Duodenal mucosa (tissue), 2 donors: Measurements from ENCODE around the gene ZNF687.

Experiments used
- H3K27ac ChIP-seq: one replicate; pipeline ENCODE4 v1.7.0; 2013; ENCODE audit warnings: low read depth, low read length
- H3K27me3 ChIP-seq, 2 donors: one replicate each; pipeline ENCODE4 v1.7.0; 2013; ENCODE audit warnings: low read length in 2 of 2, control low read depth in 1 of 2; ENCODE audit not compliant: insufficient read depth in 2 of 2, control insufficient read depth in 1 of 2
- H3K36me3 ChIP-seq, 2 donors: one replicate each; pipeline ENCODE4 v1.7.0; 2013; ENCODE audit warnings: low read length in 2 of 2, control low read depth in 1 of 2; ENCODE audit not compliant: insufficient read depth in 2 of 2, control insufficient read depth in 1 of 2
- H3K4me1 ChIP-seq, 2 donors: one replicate each; pipeline ENCODE4 v1.7.0; 2013; ENCODE audit warnings: low read length in 2 of 2, control low read depth in 1 of 2; ENCODE audit not compliant: insufficient read depth in 2 of 2, control insufficient read depth in 1 of 2
- H3K4me3 ChIP-seq, 2 donors: one replicate each; pipeline ENCODE4 v1.7.0; 2013; ENCODE audit warnings: low read length in 2 of 2, low read depth in 1 of 2
- H3K9ac ChIP-seq, 2 donors: one replicate each; pipeline ENCODE4 v1.7.0; 2013; ENCODE audit warnings: low read length in 2 of 2, low read depth in 1 of 2
- H3K9me3 ChIP-seq, 2 donors: one replicate each; pipeline ENCODE4 v1.7.0; 2013; ENCODE audit warnings: low read length in 2 of 2, control low read depth in 1 of 2; ENCODE audit not compliant: control insufficient read depth in 1 of 2

ZNF687 gene, protein sequence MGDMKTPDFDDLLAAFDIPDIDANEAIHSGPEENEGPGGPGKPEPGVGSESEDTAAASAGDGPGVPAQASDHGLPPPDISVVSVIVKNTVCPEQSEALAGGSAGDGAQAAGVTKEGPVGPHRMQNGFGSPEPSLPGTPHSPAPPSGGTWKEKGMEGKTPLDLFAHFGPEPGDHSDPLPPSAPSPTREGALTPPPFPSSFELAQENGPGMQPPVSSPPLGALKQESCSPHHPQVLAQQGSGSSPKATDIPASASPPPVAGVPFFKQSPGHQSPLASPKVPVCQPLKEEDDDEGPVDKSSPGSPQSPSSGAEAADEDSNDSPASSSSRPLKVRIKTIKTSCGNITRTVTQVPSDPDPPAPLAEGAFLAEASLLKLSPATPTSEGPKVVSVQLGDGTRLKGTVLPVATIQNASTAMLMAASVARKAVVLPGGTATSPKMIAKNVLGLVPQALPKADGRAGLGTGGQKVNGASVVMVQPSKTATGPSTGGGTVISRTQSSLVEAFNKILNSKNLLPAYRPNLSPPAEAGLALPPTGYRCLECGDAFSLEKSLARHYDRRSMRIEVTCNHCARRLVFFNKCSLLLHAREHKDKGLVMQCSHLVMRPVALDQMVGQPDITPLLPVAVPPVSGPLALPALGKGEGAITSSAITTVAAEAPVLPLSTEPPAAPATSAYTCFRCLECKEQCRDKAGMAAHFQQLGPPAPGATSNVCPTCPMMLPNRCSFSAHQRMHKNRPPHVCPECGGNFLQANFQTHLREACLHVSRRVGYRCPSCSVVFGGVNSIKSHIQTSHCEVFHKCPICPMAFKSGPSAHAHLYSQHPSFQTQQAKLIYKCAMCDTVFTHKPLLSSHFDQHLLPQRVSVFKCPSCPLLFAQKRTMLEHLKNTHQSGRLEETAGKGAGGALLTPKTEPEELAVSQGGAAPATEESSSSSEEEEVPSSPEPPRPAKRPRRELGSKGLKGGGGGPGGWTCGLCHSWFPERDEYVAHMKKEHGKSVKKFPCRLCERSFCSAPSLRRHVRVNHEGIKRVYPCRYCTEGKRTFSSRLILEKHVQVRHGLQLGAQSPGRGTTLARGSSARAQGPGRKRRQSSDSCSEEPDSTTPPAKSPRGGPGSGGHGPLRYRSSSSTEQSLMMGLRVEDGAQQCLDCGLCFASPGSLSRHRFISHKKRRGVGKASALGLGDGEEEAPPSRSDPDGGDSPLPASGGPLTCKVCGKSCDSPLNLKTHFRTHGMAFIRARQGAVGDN

DNA sequence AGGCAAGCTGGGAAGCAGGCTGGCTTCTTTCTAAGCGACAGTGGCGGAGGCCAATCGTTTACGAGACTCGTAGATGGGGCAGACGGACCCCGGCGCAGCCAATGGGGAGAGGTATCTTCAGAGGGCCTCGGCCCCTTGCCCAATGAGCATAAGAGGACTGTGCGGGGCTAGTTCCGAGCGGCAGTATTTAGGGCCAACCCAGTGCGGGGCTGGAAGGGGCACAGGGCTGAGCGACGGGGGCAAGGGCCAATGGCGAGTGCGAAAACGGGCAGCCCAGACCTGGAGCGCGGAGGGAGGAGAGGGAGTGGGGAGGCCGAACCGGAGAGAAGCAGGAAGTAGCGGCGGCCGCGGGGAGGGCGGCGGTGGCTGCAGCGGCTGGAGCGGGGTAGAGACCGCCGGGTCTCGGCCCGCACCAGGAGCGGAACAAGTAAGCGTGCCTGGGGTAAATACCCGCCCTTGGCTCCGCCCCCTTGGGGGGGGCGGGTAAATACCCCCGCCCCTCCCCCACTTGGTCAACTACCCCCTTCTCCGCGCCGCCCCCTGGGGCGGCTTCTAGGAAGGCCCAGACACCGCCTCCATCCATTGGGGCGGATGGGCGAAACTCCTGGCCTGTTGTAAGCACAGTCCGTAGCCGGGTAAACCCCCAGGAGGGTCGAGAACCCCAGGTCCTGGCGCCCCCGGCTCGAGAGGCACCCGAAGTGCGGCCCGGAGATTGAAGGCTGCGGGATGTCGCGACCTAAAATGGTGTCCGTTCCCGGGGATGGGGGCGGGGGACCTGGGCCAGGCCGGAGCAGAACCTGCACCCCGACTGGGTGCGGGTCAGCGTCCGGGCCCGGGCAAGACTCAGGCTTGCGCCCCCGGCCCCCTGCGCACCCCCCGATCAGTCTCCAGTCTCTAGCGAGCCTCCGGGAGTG is at the start of gene ZNF687:
Gene ZNF687 (plus strand): TSS at position 331 of the 914 bp plus-strand sequence. CDS start 3,993 bp downstream, outside the sequence.
- Histone ChIP-seq H3K4me1 (peaks cover 12 to 19% of the 10 kb centered on the region in 2 donors), H3K4me3 (peak within 1 kb of the TSS; percentile 84 to 91), H3K36me3 (peaks cover 12 to 23% of the 10 kb centered on the region in 2 donors), H3K27ac (peak within 1 kb of the TSS; percentile 98), H3K9me3 (no peaks in the 10 kb centered on the region), H3K27me3 (no peaks in the 10 kb centered on the region), H3K9ac (peak within 1 kb of the TSS; percentile 92 to 96)

DNA sequence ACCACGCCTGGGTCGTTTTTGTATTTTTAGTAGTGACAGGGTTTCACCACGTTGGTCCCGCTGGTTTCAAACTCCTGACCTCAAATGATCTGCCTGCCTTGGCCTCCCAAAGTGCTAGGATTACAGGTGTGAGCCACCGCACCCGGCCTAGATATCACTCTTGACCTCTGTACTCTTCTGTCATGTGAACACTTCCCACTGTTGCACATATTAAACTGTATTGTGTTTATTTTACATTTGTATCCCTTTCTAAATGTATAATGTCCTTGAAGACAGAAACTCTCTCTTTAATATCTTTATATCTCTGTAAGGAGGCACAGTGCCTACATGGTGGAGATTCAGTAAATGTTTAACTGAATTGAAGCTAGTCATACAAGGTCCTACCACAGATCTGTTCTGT is 46.9 kb upstream of the ZNF687 start:
- Histone ChIP-seq H3K36me3 (peaks cover 61 to 89% of the 10 kb centered on the region in 2 donors), H3K9me3 (no peaks in the 10 kb centered on the region), H3K27ac (no peak overlapping the region), H3K4me1 (no peaks in the 10 kb centered on the region), H3K27me3 (no peaks in the 10 kb centered on the region), H3K9ac (no peak overlapping the region), H3K4me3 (no peak overlapping the region)

DNA sequence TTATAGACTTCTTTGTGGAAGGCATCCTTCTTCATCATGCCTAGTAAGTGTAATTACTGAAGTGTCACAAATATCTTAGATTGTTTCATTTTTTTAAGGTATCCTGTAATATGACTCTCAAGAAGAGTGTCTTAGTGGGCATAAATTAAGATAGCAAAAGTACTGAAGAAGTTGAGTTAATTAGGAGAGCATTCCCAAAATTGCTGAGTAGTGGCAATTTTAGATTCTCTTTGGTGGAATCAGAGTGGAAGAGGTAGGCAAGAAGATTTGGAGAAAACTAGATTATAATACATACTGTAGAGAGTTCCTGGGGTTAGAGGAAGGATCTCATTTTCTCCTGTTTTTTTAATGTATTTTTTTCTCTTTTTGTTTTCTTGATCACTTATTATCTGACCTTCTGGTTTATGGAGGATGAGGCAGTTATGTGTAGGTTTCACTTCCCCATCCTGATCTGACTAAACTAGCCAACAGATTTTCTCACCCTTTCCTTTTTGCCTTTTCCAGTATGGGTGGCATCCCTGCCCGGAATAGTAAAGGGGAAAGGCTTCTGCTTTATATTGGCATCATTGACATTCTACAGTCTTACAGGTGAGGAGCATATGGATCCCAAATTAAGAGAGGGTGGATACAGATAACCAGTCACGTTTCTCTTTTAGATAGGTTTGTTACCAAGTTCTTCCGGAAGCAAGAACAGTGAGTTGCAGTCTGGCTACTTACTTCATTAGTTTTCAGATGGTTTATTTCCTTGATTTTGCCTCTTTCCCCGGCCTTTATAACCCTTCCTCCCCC is 44.2 kb upstream of the ZNF687 start:
- peaks cover 61 to 88% of the 10 kb centered on the region in 2 donors for H3K36me3 ChIP-seq
- H3K9ac ChIP-seq, result no peak overlapping the region
- no peaks in the 10 kb centered on the region for H3K9me3 ChIP-seq
- no peak overlapping the region for H3K27ac ChIP-seq
- H3K4me1 ChIP-seq, result no peaks in the 10 kb centered on the region
- H3K27me3 ChIP-seq, result no peaks in the 10 kb centered on the region
- H3K4me3 ChIP-seq, result no peak overlapping the region

DNA sequence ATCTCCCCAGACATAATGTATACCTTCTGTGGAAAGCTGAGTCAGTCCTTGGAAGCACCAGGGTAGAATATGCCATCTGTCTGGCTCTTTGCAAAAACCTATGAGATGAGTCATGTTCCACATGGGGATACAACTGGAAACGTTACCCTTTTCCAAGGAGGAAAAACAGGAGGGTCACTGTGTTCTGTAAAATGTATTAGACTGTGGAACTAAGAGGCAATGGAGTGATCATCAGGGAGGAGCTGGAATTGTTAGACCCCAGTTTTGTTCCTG is 43.7 kb upstream of the ZNF687 start:
- no peak overlapping the region for H3K9ac ChIP-seq
- no peak overlapping the region for H3K27ac ChIP-seq
- H3K36me3 ChIP-seq, result peaks cover 65 to 93% of the 10 kb centered on the region in 2 donors
- H3K27me3 ChIP-seq, result no peaks in the 10 kb centered on the region
- H3K4me3 ChIP-seq, result no peak overlapping the region
- no peaks in the 10 kb centered on the region for H3K9me3 ChIP-seq
- H3K4me1 ChIP-seq, result no peaks in the 10 kb centered on the region

DNA sequence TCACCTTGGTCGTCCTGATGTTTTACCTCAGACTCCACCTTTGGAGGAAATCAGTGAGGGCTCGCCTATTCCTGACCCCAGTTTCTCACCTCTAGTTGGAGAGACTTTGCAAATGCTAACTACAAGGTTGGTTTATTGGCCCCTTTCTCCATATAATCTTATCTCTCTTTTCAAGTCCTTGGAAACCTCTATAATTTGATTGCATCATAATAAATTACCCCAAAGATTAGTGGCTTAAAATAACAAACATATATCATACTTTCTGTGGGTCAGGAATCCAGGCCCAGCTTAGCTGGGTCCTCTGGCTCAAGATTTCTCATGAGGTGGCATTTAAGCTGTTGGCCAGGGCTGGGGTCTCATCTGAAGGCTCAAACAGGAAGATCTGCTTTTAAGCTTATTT is 39.7 kb upstream of the ZNF687 start:
- H3K9ac ChIP-seq, result no peak overlapping the region
- no peaks in the 10 kb centered on the region for H3K9me3 ChIP-seq
- H3K36me3 ChIP-seq, result peaks cover 52 to 92% of the 10 kb centered on the region in 2 donors
- H3K4me3 ChIP-seq, result no peak overlapping the region
- no peaks in the 10 kb centered on the region for H3K27me3 ChIP-seq
- H3K27ac ChIP-seq, result no peak overlapping the region
- H3K4me1 ChIP-seq, result no peaks in the 10 kb centered on the region

DNA sequence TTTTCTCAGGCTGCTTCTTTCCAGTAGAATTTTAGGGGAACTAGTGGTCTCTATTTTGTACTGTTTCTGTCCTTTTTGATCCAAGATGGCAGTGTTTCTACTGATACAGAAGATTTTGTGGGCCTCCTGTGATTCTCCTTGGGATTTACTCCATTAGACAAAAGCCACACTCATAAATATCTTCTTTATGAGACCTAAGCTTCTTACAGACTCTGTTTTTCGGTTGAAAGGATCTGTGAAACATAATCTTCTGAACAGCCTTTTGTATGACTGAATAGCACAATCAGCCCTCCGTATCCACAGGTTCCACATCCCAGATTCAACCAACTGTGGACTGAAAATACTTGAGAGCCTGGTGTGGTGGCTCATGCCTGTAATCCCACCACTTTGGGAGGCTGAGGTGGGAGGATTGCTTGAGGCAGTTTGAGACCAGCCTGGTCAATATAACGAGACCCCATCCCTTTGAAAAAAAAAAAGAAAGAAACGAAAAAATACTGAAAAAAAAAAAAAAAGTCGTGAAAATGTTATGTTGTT is 38.3 kb upstream of the ZNF687 start:
- peaks cover 47 to 92% of the 10 kb centered on the region in 2 donors for H3K36me3 ChIP-seq

DNA sequence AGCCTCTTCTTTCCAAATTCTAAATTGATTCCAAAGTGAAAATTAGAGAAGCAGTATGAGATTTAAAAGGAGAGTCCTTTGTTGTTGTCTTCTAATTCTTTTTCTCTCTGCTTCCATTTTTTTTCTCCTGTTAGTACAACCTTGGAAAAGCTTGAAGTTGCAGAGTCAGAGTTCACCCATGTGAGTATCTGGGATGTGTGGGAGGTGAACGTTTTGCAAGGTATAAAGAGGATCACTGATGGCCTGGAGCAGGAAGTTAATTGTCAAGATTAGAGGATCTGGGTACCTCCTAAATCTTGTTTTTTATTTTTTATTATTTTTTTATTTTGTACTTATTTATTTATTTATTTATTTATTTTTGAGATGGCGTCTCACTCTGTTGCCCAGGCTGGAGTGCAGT is 35.3 kb upstream of the ZNF687 start:
- Histone ChIP-seq H3K36me3 (peaks cover 39 to 74% of the 10 kb centered on the region in 2 donors), H3K27ac (no peak overlapping the region), H3K4me3 (no peak overlapping the region), H3K9me3 (no peaks in the 10 kb centered on the region), H3K4me1 (no peaks in the 10 kb centered on the region), H3K9ac (no peak overlapping the region), H3K27me3 (no peaks in the 10 kb centered on the region)

More for the DNA sequence above, 38.3 kb upstream of the ZNF687 start:
- Histone ChIP-seq H3K4me1 (no peaks in the 10 kb centered on the region), H3K27me3 (no peaks in the 10 kb centered on the region), H3K9me3 (no peaks in the 10 kb centered on the region), H3K27ac (no peak overlapping the region), H3K4me3 (no peak overlapping the region), H3K9ac (no peak overlapping the region)

DNA sequence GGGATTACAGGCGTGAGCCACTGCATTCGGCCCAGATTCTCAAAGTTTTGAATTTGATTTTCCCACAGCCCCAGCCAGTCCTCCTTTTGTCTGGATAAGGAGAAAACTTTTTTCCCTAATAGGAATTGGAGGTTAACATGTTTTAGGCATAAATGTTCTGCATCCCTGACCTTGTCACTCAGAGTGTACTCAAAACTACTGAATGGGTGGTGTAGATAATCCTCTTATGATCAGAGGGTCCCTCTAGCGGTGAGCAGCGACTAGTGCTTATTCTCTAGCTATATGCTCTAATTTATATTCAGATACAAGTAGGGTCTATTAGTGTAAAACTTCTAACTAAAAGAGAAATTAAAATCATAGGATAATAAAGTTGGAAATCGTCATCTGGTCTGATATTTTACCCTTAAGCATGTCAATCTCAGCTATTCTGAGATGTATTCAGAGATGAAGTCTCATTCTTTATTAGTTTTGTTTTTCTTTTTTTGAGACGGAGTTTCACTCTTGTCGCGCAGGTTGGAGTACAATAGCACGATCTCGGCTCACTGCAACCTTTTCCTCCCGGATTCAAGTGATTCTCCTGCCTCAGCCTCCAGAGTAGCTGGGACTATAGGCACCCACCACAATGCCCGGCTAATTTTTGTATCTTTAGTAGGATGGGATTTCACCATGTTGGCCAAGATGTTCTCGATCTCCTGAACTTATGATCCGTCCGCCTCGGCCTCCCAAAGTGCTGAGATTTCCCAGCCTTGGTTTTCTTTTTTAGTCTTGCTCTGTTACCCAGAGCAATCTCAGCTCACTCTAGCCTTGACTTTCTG is 30.2 kb upstream of the ZNF687 start:
- Histone ChIP-seq H3K27ac (no peak overlapping the region), H3K9me3 (no peaks in the 10 kb centered on the region), H3K4me1 (peaks cover 8 to 10% of the 10 kb centered on the region in 2 donors), H3K36me3 (peaks cover 13 to 27% of the 10 kb centered on the region in 2 donors), H3K4me3 (no peak overlapping the region), H3K27me3 (no peaks in the 10 kb centered on the region), H3K9ac (no peak overlapping the region)
